K562 (cell line): ENCODE measurements around the gene EFCAB7. TPM values are rescaled to one million over a fixed set of nuclear protein-coding genes. Genes with fewer than 3 reads are reported as not detected.

Experiments
- ATAC-seq: fragments of 200-7000 bp; cut with Tn5 transposase; 3 replicates; pipeline ENCODE4 v1.9.1; 2020; ENCODE audit warnings: moderate library complexity
- BruUV-seq: library from RNA; stranded (reverse); fragments of 400-500 nt; replicated peaks from 2 replicates; lab custom pipeline; 2021; lab: Mats Ljungman, UMichigan
- CTCF ChIA-PET: fragments of 300-600 bp; formaldehyde crosslinking; extraction: SDS; loops from one replicate; lab custom pipeline; 2021; ENCODE audit warnings: low intra/inter-chr PET ratio; lab: Yijun Ruan, JAX
- POLR2A ChIA-PET: fragments of 300-600, 350-650 bp; sonication (Branson Sonifier 250); formaldehyde crosslinking; extraction: SDS; loops from one replicate; lab custom pipeline; 2021; ENCODE audit warnings: antibody characterized with exemption, inconsistent platforms; lab: Yijun Ruan, JAX
- DNase-seq, 4 experiments: peaks; one replicate each; pipeline versions ENCODE4 v3.0.0 to v3.0.0-alpha.2; 2011 to 2018; ENCODE audit warnings: low spot score in 3 of 4, mixed read lengths in 3 of 4; ENCODE audit errors: extremely low read depth in 1 of 4
- FAIRE-seq: peaks from 2 replicates; lab custom pipeline; 2011; peaks lifted over from hg19 to GRCh38; lab: Jason Lieb, UNC
- H2AFZ ChIP-seq: 2 replicates; pipeline ENCODE4 v1.6.0; 2011; ENCODE audit warnings: low read depth, low read length, control low read depth, inconsistent platforms
- H3K27ac ChIP-seq: fragments of 200-600 bp; 3 replicates; pipeline ENCODE4 v1.8.0; 2011; ENCODE audit warnings: low read depth, mild to moderate bottlenecking, control low read depth, inconsistent platforms, low read length, moderate library complexity, mixed read lengths; ENCODE audit errors: extremely low read depth
- H3K27me3 ChIP-seq, 2 experiments: fragments of 300-600 bp in 1 of 2; 2 replicates in 1 of 2; 3 replicates in 1 of 2; pipeline versions ENCODE4 v1.6.0 to v1.8.0; 2011; ENCODE audit warnings: inconsistent platforms in 2 of 2, low read length in 2 of 2, mild to moderate bottlenecking in 1 of 2, mixed read lengths in 1 of 2, moderate library complexity in 1 of 2; ENCODE audit not compliant: control insufficient read depth in 2 of 2, insufficient read depth in 2 of 2
- H3K36me3 ChIP-seq: fragments of 300-600 bp; 3 replicates; pipeline ENCODE4 v1.8.0; 2011; ENCODE audit warnings: mild to moderate bottlenecking, low read length, inconsistent platforms; ENCODE audit not compliant: control insufficient read depth, insufficient read depth
- H3K4me1 ChIP-seq, 2 experiments: fragments of 200-600 bp in 1 of 2; replicated peaks in 1 of 2; 2 replicates in 1 of 2; 3 replicates in 1 of 2; pipeline versions ENCODE4 v1.5.1 to v1.8.0; 2011; ENCODE audit warnings: inconsistent platforms in 2 of 2, low read length in 2 of 2, mild to moderate bottlenecking in 1 of 2, mixed read lengths in 1 of 2, moderate library complexity in 1 of 2; ENCODE audit not compliant: control insufficient read depth in 2 of 2, insufficient read depth in 2 of 2
- H3K4me2 ChIP-seq: 2 replicates; pipeline ENCODE4 v1.6.1; 2011; ENCODE audit warnings: low read length, control low read depth, inconsistent platforms, mixed read lengths; ENCODE audit not compliant: insufficient read depth
- H3K4me3 ChIP-seq: fragments of 200-600 bp; sonication (generic), shearing (Covaris generic); 2 replicates; pipeline ENCODE4 v1.5.1; 2016; ENCODE audit warnings: control low read depth, inconsistent platforms
- H3K79me2 ChIP-seq: fragments of 200-600 bp; 3 replicates; pipeline ENCODE4 v1.8.0; 2011; ENCODE audit warnings: low read length, inconsistent platforms; ENCODE audit not compliant: control insufficient read depth, insufficient read depth
- H3K9ac ChIP-seq, 2 experiments: 2 replicates each; pipeline versions ENCODE4 v1.6.0 to v1.6.1; 2011; ENCODE audit warnings: low read depth in 2 of 2, low read length in 2 of 2, control low read depth in 1 of 2, inconsistent platforms in 1 of 2, mild to moderate bottlenecking in 1 of 2, mixed read lengths in 1 of 2; ENCODE audit not compliant: insufficient read depth in 1 of 2
- H3K9me1 ChIP-seq: one replicate; pipeline ENCODE4 v1.6.0; 2011; ENCODE audit warnings: inconsistent platforms, mild to moderate bottlenecking, low read length, moderate library complexity; ENCODE audit not compliant: control insufficient read depth, insufficient read depth
- H3K9me3 ChIP-seq: replicated peaks from 2 replicates; pipeline ENCODE4 v1.5.1; 2011; ENCODE audit warnings: low read depth, low read length, inconsistent platforms; ENCODE audit not compliant: control insufficient read depth, insufficient read depth
- H4K20me1 ChIP-seq: replicated peaks from 2 replicates; pipeline ENCODE4 v1.6.1; 2011; ENCODE audit warnings: low read length, inconsistent platforms, mixed read lengths; ENCODE audit not compliant: control insufficient read depth, insufficient read depth
- BRD4 ChIP-seq: fragments of 200-600 bp; sonication (generic); IDR thresholded peaks from 2 replicates; pipeline ENCODE4 v1.6.1; 2017; ENCODE audit warnings: inconsistent platforms
- CREB1 ChIP-seq, 2 experiments: sonication (generic) in 1 of 2; formaldehyde crosslinking in 1 of 2; IDR thresholded peaks; 2 replicates each; pipeline versions ENCODE4 v1.6.1 to v1.8.0; 2012 to 2022; ENCODE audit warnings: inconsistent platforms in 1 of 2, mild to moderate bottlenecking in 1 of 2, missing genetic modification reagents in 1 of 2, moderate library complexity in 1 of 2
- MAFK ChIP-seq: IDR thresholded peaks from 2 replicates; pipeline ENCODE4 v1.6.1; 2011; ENCODE audit warnings: low read length, improper control_type of control experiment
- MYNN ChIP-seq, 2 experiments: sonication (generic); formaldehyde crosslinking in 1 of 2; IDR thresholded peaks; 2 replicates each; pipeline versions ENCODE4 v1.5.0 to v1.6.1; 2016 to 2020; ENCODE audit warnings: antibody characterized with exemption in 1 of 2, missing genetic modification reagents in 1 of 2
- SREBF1 ChIP-seq: fragments of 150-350 bp; IDR thresholded peaks from 2 replicates; pipeline ENCODE4 v1.6.1; 2014; ENCODE audit warnings: antibody characterized with exemption, low read depth, low read length, borderline replicate concordance
- ZNF133 ChIP-seq: fragments of 250-450 bp; sonication (Bioruptor Pico); IDR thresholded peaks from 2 replicates; pipeline ENCODE4 v1.4.0; 2020; ENCODE audit warnings: mild to moderate bottlenecking
- WGBS: fragments of 100-300 bp; shearing (Covaris generic); methylation state at CpG from one replicate; pipeline ENCODE4 v1.1.6; 2016; ENCODE audit warnings: low coverage, mixed read lengths; ENCODE audit not compliant: insufficient coverage; ENCODE audit errors: missing lambda C conversion rate; 5-methylcytosine and 5-hydroxymethylcytosine counted together
- in situ Hi-C: fragments of 300-500 bp; cut with MboI; formaldehyde crosslinking; loops from 4 replicates; pipeline ENCODE4 v1.15.0; 2018; ENCODE audit warnings: inconsistent platforms, mixed read lengths
- intact Hi-C: fragments of 100-400 bp; cut with micrococcal nuclease; formaldehyde crosslinking; loops from 2 replicates; pipeline ENCODE4 v1.14.2; 2022
- polyA plus RNA-seq, 8 experiments: library from polyadenylated mRNA; depleted of rRNA in 4 of 8; stranded (reverse) in 5 of 8; unstranded in 3 of 8; fragments of >200 nt; fragmentation: Nextera tagmentation in 2 of 8; fragmentation: Illumina TruSeq in 1 of 8; extraction: Ambion mirVana in 2 of 8; extraction: Trizol in 1 of 8; gene quantifications; 2 replicates each; pipeline versions ENCODE4 v1.2.1 to v1.2.3, GENCODE V29; 2011 to 2014; ENCODE audit warnings: inconsistent platforms in 1 of 8, missing spikeins in 1 of 8
- total RNA-seq, 7 experiments: library from RNA; depleted of rRNA in 6 of 7; stranded (reverse); fragments of >200 nt in 6 of 7; fragmentation: Illumina TruSeq in 2 of 7; extraction: Trizol in 2 of 7; gene quantifications; 2 replicates each; pipeline versions ENCODE4 v1.2.1 to v1.2.3, GENCODE V29; 2011 to 2021; ENCODE audit warnings: low replicate concordance in 1 of 7
- TF ChIP-seq, protein P1 (sequence below): fragments of 250-450 bp; sonication (Bioruptor Pico); IDR thresholded peaks from 2 replicates; pipeline ENCODE4 v1.5.0; 2020; ENCODE audit warnings: mild to moderate bottlenecking, borderline replicate concordance
- TF ChIP-seq, protein P2 (sequence below): fragments of 450-650 bp; IDR thresholded peaks from 2 replicates; pipeline ENCODE4 v1.6.1; 2018; ENCODE audit not compliant: partially characterized antibody

EFCAB7 gene
- total and polyA plus RNA-seq, 9 of the 15 experiments (the other 6 are each of a cell fraction or from before 2014, with no cell fraction given), result 3.2 to 7.6 (median 5.7) TPM

DNA sequence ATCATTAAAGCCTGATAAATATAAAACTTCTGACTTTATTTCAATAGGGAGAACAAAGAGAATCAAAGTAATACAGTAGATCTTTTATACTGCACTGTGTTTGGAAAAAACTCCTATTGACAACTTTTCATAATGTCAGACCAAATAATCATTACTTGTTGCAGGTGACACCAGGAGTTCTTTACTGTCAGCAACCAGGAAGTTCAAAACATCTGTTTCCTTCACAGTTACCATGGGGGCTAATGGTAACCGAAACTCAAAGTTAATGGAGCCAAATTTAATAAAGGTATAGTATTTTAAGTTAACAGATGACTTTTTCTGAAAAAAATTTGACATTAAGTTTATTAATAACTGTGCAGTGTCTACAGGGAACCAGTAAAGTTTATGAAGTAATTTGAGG lies 10.6 kb downstream of the EFCAB7 start:
- FAIRE-seq (peak; percentile 32), ATAC-seq (no peak), DNase-seq (no peak)
- Histone ChIP-seq H3K9me3 (no peaks in the 10 kb centered on the region), H3K36me3 (no peaks in the 10 kb centered on the region), H3K27ac (no peak overlapping the region), H3K9me1 (no peaks in the 10 kb centered on the region), H3K9ac (no peak overlapping the region), H3K79me2 (no peaks in the 10 kb centered on the region), H3K4me1 (no peaks in the 10 kb centered on the region), H3K4me2 (no peak overlapping the region), H3K27me3 (no peaks in the 10 kb centered on the region), H4K20me1 (no peaks in the 10 kb centered on the region), H2AFZ (no peak overlapping the region)
- in situ Hi-C loops, result no loop called here
- WGBS, result 76% methylated on average over 1 of the region's 1 CpG
- CTCF ChIA-PET, result interaction anchor here (0.6 kb wide), 1 partner anchor 207 kb away, joined by 3 read pairs; no protein-coding TSS in a partner anchor
- POLR2A ChIA-PET, result interaction anchor here (0.6 kb wide), 1 partner anchor 21 kb away, joined by 3 read pairs; no protein-coding TSS in a partner anchor
- no TSS peak for BruUV-seq
- intact Hi-C loops, result no loop called here
- TF ChIP-seq MAFK (no peak), ZNF133 (CRISPR knock-in tag) (no peak), SREBF1 (no peak)
- TF ChIP-seq, all 486 proteins: peak for 0
- no peak overlapping the region for H3K4me3 ChIP-seq

- Histone ChIP-seq H3K9me1 (no peaks in the 10 kb centered on the region), H2AFZ (no peak overlapping the region), H3K9me3 (no peaks in the 10 kb centered on the region), H3K27me3 (no peaks in the 10 kb centered on the region), H3K4me2 (no peak overlapping the region), H3K9ac (no peak overlapping the region), H3K4me1 (no peaks in the 10 kb centered on the region), H3K4me3 (no peak overlapping the region), H3K79me2 (no peaks in the 10 kb centered on the region), H4K20me1 (no peaks in the 10 kb centered on the region), H3K36me3 (no peaks in the 10 kb centered on the region), H3K27ac (no peak overlapping the region)
- no TSS peak for BruUV-seq
- DNase-seq, result no peak
- intact Hi-C loops (no loop called here), in situ Hi-C loops (no loop called here)
- ChIA-PET POLR2A (interaction anchor here (0.6 kb wide), 1 partner anchor 21 kb away, joined by 3 read pairs; no protein-coding TSS in a partner anchor), CTCF (no interaction called here)
- no peak for ATAC-seq
- FAIRE-seq, result no peak
- no peak for TF ChIP-seq CREB1 (IDR thresholded peaks at IDR 0.05)
- TF ChIP-seq CREB1 (CRISPR knock-in tag; IDR thresholded peaks at IDR 0.05), result no peak
- TF ChIP-seq, protein P1, sequence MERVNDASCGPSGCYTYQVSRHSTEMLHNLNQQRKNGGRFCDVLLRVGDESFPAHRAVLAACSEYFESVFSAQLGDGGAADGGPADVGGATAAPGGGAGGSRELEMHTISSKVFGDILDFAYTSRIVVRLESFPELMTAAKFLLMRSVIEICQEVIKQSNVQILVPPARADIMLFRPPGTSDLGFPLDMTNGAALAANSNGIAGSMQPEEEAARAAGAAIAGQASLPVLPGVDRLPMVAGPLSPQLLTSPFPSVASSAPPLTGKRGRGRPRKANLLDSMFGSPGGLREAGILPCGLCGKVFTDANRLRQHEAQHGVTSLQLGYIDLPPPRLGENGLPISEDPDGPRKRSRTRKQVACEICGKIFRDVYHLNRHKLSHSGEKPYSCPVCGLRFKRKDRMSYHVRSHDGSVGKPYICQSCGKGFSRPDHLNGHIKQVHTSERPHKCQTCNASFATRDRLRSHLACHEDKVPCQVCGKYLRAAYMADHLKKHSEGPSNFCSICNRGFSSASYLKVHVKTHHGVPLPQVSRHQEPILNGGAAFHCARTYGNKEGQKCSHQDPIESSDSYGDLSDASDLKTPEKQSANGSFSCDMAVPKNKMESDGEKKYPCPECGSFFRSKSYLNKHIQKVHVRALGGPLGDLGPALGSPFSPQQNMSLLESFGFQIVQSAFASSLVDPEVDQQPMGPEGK, result no peak
- TF ChIP-seq BRD4, result no peak
- TF ChIP-seq MYNN (IDR thresholded peaks at IDR 0.05), result no peak
- TF ChIP-seq MYNN (CRISPR knock-in tag; IDR thresholded peaks at IDR 0.05), result no peak
- TF ChIP-seq, protein P2, sequence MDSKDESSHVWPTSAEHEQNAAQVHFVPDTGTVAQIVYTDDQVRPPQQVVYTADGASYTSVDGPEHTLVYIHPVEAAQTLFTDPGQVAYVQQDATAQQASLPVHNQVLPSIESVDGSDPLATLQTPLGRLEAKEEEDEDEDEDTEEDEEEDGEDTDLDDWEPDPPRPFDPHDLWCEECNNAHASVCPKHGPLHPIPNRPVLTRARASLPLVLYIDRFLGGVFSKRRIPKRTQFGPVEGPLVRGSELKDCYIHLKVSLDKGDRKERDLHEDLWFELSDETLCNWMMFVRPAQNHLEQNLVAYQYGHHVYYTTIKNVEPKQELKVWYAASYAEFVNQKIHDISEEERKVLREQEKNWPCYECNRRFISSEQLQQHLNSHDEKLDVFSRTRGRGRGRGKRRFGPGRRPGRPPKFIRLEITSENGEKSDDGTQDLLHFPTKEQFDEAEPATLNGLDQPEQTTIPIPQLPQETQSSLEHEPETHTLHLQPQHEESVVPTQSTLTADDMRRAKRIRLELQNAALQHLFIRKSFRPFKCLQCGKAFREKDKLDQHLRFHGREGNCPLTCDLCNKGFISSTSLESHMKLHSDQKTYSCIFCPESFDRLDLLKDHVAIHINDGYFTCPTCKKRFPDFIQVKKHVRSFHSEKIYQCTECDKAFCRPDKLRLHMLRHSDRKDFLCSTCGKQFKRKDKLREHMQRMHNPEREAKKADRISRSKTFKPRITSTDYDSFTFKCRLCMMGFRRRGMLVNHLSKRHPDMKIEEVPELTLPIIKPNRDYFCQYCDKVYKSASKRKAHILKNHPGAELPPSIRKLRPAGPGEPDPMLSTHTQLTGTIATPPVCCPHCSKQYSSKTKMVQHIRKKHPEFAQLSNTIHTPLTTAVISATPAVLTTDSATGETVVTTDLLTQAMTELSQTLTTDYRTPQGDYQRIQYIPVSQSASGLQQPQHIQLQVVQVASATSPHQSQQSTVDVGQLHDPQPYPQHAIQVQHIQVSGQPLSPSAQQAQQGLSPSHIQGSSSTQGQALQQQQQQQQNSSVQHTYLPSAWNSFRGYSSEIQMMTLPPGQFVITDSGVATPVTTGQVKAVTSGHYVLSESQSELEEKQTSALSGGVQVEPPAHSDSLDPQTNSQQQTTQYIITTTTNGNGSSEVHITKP, result no peak
These were observed 11.1 kb downstream of the EFCAB7 start for GRCh38 chr1:63534406-63534805.
